Measurements from ENCODE around the gene MROH2B.

DNA sequence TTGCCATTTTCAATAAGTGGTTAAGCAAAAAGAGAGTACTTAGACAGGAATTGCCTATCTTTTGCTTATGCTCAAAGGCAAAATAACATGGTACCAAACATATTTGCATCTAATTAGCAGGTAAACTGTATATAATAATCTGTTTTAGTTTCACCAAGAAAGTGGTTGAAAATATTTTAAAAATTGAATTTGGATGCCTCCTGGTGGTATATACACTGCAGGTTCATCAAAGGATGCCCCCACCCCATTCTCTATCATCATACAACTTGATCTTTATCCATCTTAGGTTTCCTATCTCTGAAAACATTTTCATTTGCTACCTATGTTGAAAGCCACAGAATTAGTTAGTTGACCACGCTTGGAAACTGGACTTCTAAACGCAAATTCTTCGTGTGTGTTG, 47.0 kb upstream of the MROH2B start:
- no peak for TF ChIP-seq GATA2 (IDR thresholded peaks at IDR 0.05; ENCODE audit: low read depth, low read length)
- no peak for TF ChIP-seq GATA3 (IDR thresholded peaks at IDR 0.05; ENCODE audit: low read depth, low read length)
